Measurements from ENCODE around the gene IDH3B. TPM values are rescaled to one million over a fixed set of nuclear protein-coding genes. Genes with fewer than 3 reads are reported as not detected.
"Not testable (repeated sequence)": the region's sequence is repeated elsewhere in the genome, so short reads cannot be mapped to it uniquely, and the experiment has no call there.

The IDH3B gene
- polyA plus RNA-seq, 1 experiment, result 143 TPM

- Histone ChIP-seq H3K4me3 (ENCODE audit: low read depth, low read length) (no peak overlapping the region), H3K27me3 (ENCODE audit: control insufficient read depth, insufficient read depth, low read length) (peaks cover 18% of the 10 kb centered on the region), H3K36me3 (ENCODE audit: control insufficient read depth, insufficient read depth, low read length) (no peaks in the 10 kb centered on the region)
- TF ChIP-seq, protein P1, sequence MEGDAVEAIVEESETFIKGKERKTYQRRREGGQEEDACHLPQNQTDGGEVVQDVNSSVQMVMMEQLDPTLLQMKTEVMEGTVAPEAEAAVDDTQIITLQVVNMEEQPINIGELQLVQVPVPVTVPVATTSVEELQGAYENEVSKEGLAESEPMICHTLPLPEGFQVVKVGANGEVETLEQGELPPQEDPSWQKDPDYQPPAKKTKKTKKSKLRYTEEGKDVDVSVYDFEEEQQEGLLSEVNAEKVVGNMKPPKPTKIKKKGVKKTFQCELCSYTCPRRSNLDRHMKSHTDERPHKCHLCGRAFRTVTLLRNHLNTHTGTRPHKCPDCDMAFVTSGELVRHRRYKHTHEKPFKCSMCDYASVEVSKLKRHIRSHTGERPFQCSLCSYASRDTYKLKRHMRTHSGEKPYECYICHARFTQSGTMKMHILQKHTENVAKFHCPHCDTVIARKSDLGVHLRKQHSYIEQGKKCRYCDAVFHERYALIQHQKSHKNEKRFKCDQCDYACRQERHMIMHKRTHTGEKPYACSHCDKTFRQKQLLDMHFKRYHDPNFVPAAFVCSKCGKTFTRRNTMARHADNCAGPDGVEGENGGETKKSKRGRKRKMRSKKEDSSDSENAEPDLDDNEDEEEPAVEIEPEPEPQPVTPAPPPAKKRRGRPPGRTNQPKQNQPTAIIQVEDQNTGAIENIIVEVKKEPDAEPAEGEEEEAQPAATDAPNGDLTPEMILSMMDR (IDR thresholded peaks at IDR 0.05; ENCODE audit: insufficient read depth, low read depth, low read length), result peak; percentile 52
- POLR2A ChIA-PET, result no interaction called here
- no peak for DNase-seq (ENCODE audit: low read depth)
- CTCF ChIA-PET, result interaction anchor here (0.6 to 3.1 kb wide), 6 partner anchors 13 to 324 kb away, joined by 3 to 11 read pairs (median 4); no protein-coding TSS in a partner anchor
These were observed 24.1 kb upstream of the IDH3B start for GRCh38 chr20:2688041-2688591.

DNA sequence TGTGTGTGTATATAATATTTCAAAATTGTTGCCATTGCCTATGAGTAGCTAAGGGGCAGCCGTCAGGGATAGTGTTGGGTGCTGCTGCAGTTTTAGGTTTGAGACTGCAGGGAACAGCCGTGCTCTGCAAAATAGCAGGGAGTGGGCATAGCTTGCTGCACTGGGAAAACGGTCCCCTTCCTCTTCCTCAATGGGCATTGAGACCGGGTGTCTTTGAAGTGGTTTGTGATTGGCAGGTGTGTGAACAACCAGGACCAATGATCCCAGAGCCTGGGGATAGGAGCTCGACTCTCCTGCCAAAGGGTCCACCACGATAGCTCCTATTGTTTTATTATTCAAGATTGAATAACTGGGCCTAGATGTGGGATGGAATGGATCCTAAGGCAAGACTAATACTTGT is 23.5 kb upstream of the IDH3B start:
- ChIA-PET CTCF (interaction anchor here (2.4 to 3.1 kb wide), 2 partner anchors 12 to 65 kb away, joined by 11 read pairs; no protein-coding TSS in a partner anchor), POLR2A (no interaction called here)
- TF ChIP-seq, protein P1 (IDR thresholded peaks at IDR 0.05; ENCODE audit: insufficient read depth, low read depth, low read length), result no peak
- Histone ChIP-seq H3K36me3 (ENCODE audit: control insufficient read depth, insufficient read depth, low read length) (no peaks in the 10 kb centered on the region), H3K4me3 (ENCODE audit: low read depth, low read length) (no peak overlapping the region), H3K27me3 (ENCODE audit: control insufficient read depth, insufficient read depth, low read length) (peaks cover 18% of the 10 kb centered on the region)
- no peak for DNase-seq (ENCODE audit: low read depth)

GRCh38 chr20:2684817-2685216 is 20.8 kb upstream of the IDH3B start:
- H3K4me3 ChIP-seq (ENCODE audit: low read depth, low read length); H3K36me3 ChIP-seq (ENCODE audit: control insufficient read depth, insufficient read depth, low read length); DNase-seq (ENCODE audit: low read depth); H3K27me3 ChIP-seq (ENCODE audit: control insufficient read depth, insufficient read depth, low read length); POLR2A ChIA-PET: not testable (repeated sequence)
- CTCF ChIA-PET, result interaction anchor here (1.0 kb wide), 1 partner anchor 59 kb away, joined by 3 read pairs; no protein-coding TSS in a partner anchor

- POLR2A ChIA-PET; DNase-seq (ENCODE audit: low read depth): not testable (repeated sequence)
- CTCF ChIA-PET, result interaction anchor here (0.6 kb wide), 1 partner anchor 15 kb away, joined by 3 read pairs; no protein-coding TSS in a partner anchor
These were observed 18.0 kb upstream of the IDH3B start for GRCh38 chr20:2682040-2682439.

DNA sequence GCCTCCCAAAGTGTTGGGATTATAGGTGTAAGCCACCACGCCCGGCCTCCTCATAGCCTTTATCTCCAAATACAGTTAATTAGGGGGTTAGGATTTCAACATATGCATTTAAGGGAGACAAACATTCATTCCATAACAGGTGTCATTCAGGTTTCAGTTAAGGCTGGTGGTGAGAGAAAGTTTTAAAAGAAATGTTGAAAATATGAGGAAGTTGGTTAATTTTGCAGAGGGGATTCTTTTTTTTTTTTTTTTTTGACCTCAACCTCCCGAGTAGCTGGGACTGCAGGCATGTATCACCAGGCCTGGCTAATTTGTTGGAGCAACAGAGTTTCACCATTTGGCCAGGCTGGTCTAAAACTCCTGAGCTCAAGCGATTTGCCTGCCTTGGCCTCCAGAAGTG is 16.0 kb upstream of the IDH3B start:
- H3K27me3 ChIP-seq (ENCODE audit: control insufficient read depth, insufficient read depth, low read length), result peaks cover 8% of the 10 kb centered on the region; the same call in 1 of the 2 replicates
- TF ChIP-seq, protein P1 (IDR thresholded peaks at IDR 0.05; ENCODE audit: insufficient read depth, low read depth, low read length), result no peak
- ChIA-PET CTCF (no interaction called here), POLR2A (interaction anchor here (0.6 kb wide), 1 partner anchor 42 kb away, joined by 12 read pairs; no protein-coding TSS in a partner anchor)
- no peak overlapping the region for H3K4me3 ChIP-seq (ENCODE audit: low read depth, low read length)
- H3K36me3 ChIP-seq (ENCODE audit: control insufficient read depth, insufficient read depth, low read length), result no peaks in the 10 kb centered on the region
- DNase-seq (ENCODE audit: low read depth), result no peak

More at GRCh38 chr20:2682040-2682439, 18.0 kb upstream of the IDH3B start:
- H3K4me3 ChIP-seq (ENCODE audit: low read depth, low read length); H3K27me3 ChIP-seq (ENCODE audit: control insufficient read depth, insufficient read depth, low read length); H3K36me3 ChIP-seq (ENCODE audit: control insufficient read depth, insufficient read depth, low read length): not testable (repeated sequence)

DNA sequence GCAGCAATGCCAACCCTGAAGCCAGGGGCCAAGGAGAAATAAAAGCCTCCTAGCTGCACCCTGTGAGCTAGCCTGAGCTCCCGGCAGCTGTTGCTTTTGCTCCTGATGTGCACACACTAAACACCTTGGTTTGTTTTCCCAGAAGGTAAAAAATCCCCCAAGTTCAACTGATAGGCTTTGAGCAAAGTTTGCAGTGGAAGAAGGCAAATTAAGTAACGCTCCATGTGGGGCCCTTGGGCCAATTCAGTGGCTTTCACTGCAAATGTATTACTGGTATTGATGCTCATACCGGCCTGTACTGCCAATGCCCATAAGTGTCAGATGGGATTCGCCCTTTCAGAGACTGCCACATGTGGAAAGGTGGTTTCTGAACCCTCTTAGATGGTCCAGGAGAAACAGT is 9.4 kb upstream of the IDH3B start:
- H3K4me3 ChIP-seq (ENCODE audit: low read depth, low read length), result no peak overlapping the region
- H3K36me3 ChIP-seq (ENCODE audit: control insufficient read depth, insufficient read depth, low read length), result no peaks in the 10 kb centered on the region
- TF ChIP-seq, protein P1 (IDR thresholded peaks at IDR 0.05; ENCODE audit: insufficient read depth, low read depth, low read length), result no peak
- no peak for DNase-seq (ENCODE audit: low read depth)
- CTCF ChIA-PET, result interaction anchor here (1.5 kb wide), 1 partner anchor 67 kb away, joined by 3 read pairs; no protein-coding TSS in a partner anchor
- H3K27me3 ChIP-seq (ENCODE audit: control insufficient read depth, insufficient read depth, low read length), result peaks cover 5% of the 10 kb centered on the region; the same call in 1 of the 2 replicates
- POLR2A ChIA-PET, result no interaction called here
